Measurements from ENCODE around the gene RDH13.
A peak's percentile ranks its signal among the peaks of the same experiment; 100 is the strongest.

RDH13 gene

GRCh38 chr19:55091955-55092354 lies 29.0 kb upstream of the RDH13 start:
- no peak for DNase-seq

GRCh38 chr19:55091126-55091910 lies 28.4 kb upstream of the RDH13 start:
- no peak for DNase-seq

DNA sequence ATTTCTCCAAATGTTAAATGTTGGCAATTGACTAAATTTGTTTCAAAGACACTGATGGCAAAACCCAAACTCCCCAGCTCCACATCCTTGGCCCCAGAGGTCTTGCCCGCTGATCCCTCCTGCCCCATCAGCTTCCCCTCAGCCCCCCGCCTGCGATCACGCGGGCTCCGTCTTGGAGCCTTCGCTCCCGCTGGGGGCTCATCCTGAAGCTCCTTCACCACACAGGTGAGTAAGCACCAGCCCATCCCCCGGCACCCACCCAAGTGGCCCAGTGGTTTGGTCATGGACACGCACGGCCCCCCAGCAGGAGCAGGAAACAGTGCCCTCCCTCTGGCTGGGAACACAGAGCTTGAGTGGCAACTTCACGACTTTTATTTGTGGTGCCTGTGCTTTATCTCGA lies 27.6 kb upstream of the RDH13 start:
- DNase-seq: no peak

GRCh38 chr19:55089342-55089944 lies 26.5 kb upstream of the RDH13 start:
- DNase-seq: no peak

GRCh38 chr19:55088543-55089341 lies 25.8 kb upstream of the RDH13 start:
- peak; percentile 67 to 78 for DNase-seq

DNA sequence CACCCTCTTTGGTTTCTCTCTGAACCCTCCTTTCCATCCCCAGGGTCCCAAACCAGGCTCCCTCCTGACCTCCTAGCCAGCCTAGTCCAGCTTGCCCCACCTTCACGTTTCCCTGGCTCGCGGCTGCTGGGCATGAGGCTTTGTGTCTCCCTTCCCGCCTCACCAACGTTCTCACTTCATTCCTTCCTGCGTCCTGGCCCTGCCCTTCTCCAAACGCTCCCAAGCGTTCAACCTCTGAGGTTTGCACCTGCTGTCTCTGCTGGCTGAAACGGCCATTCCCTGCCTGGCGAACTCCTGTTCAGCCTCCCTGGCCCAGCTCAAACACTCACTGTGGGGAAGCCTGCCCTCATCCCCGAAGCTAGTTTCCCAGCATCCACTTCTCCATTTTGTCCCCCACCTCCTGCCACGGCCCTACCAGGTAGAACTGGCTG lies 25.1 kb upstream of the RDH13 start:
- DNase-seq: no peak

DNA sequence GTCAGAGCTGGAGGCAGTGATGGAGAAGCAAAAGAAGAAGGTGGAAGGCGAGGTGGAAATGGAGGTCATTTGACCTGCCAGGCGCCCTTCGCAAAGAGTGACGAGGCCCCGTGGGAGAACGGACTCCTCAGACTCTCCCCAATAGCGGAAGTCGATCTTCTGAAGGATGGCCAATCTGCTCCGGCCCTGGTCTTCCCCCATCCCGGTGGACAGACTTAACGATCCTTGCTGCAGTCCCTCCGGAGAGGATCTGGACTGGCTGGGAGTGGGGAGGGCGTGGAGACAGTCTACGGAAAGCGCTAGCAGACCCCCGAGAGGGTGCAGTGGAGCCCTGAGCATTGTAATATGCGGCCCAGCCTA lies 24.6 kb upstream of the RDH13 start:
- DNase-seq: no peak

GRCh38 chr19:55086730-55087541 lies 24.0 kb upstream of the RDH13 start:
- peak; percentile 59 to 61 for DNase-seq

GRCh38 chr19:55085923-55086715 lies 23.2 kb upstream of the RDH13 start:
- DNase-seq: no peak

DNA sequence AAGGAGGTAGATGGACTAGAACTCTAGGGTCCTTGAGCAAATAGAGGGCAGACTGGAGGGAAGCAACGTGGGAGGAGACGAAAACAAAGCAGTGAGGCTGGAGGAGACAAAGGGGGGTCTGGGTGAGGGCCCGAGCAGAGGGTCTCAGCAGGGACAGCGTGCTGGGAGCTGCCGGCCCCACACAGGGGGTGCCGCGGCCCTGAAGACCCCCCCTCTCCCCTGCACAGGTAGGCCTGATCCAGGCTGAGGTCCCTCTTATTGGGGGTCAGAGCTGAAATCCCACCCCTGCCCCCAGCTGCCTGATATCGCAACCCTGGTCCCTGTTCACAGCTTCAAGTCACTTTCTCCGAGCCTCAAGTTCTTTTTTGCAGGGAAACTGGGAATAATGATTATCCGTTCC lies 21.5 kb upstream of the RDH13 start:
- DNase-seq: no peak

DNA sequence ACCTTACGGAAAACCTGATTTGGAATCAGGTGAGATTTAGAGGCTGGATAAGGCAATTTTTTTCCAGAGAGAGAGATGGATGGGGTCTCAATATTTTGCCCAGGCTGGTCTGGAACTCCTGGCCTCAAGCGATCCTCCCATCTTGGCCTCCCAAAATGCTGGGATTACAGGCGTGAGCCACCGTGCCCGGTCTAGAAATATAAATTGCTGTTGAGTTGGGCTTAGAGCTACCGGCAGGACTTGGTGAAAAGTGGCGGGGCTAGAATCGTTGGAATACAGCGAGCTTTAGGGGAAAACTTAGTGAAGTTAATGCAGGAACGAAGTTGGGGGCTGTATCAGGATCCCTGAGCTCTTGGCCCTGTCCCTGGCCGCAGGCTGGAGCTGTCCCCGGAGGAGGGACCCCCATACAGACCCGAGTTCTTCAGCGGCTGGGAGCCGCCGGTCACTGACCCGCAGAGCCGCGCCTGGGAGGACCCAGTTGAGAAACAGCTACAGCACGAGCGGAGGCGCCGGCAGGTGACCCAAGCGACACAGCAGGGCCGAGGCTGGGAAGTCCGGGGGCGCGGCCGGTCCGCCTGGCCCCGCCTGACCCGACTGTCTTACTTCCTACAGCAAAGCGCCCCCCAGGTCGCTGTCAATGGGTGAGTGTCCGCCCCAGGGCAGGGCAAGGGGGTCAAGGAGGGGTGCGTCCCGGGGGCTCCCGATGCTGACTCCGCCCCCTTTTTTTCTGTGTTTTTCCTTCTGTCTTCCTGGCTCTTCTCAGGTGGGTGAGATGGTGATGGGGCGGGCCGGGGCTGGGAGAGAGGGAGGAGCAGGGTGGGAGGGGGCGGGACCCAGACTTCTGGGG lies 20.3 kb upstream of the RDH13 start:
- no peak for DNase-seq

- peak; percentile 60 to 73 for DNase-seq
Observed at GRCh38 chr19:55082020-55082851, 19.3 kb upstream of the RDH13 start.

GRCh38 chr19:55081770-55082019 lies 18.7 kb upstream of the RDH13 start:
- DNase-seq: no peak

DNA sequence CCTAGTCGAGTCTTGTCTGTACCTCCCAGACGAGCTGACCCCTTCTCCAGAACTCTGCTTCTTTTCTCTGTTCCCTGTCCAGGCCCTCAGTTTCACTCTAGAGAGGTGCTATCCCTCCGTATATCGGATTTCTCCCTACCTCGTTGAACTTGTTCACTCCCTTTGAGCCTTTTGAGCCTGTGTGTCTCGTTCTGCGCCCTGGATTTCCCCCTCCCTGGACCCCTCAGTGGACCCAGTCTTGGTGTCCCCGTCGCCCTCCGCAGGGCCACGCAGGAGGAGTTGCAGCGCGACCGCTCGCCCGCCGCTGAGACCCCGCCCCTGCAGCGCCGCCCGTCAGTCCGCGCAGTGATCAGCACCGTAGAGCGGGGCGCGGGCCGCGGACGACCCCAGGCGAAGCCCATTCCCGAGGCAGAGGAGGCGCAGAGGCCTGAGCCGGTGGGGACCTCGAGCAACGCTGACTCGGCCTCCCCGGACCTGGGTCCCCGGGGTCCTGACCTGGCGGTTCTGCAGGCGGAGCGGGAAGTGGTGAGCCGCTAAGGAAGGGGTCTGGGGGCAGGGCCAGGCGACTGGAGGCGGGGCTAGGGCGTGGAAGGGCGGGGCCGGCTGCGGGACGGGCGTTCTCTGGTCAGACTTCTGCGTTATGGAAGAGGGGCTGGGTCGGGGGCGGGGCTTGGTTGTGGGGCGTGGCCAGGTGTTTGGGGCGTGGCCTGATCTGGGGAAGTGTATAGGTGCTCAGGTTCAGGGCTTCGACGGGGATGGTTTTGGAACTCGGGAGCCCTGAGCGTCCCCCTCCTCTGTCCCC lies 18.2 kb upstream of the RDH13 start:
- peak; percentile 91 to 94 for DNase-seq

- peak; percentile 66 to 69 for DNase-seq
Observed at GRCh38 chr19:55080121-55080967, 17.4 kb upstream of the RDH13 start.

GRCh38 chr19:55079400-55080038 lies 16.6 kb upstream of the RDH13 start:
- no peak for DNase-seq

GRCh38 chr19:55078996-55079395 lies 16.0 kb upstream of the RDH13 start:
- no peak for DNase-seq

DNA sequence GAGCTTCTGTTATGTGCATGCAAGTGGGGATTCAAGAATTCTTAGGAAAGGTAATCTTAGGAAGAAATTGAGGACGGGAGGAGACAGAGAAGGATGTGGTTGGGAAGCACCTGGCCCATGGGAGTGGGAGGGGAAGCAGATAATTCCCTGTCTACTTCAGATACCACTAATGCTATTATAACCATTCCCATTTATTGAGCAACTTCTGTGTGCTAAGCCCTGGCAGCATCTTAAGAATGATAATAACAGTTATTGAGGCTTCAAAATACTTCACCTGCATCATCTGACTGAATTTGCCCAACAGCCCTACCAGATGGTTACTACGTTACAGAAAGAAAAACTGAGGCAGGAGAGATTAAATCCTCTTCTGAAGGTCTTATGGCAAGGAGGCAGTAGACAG lies 14.2 kb upstream of the RDH13 start:
- no peak for DNase-seq

Measured in CD4-positive, alpha-beta T cell treated with Interleukin-1 beta for 1 hour (primary cell).